ENCODE measurements around the gene ATF7IP.

ATF7IP gene

DNA sequence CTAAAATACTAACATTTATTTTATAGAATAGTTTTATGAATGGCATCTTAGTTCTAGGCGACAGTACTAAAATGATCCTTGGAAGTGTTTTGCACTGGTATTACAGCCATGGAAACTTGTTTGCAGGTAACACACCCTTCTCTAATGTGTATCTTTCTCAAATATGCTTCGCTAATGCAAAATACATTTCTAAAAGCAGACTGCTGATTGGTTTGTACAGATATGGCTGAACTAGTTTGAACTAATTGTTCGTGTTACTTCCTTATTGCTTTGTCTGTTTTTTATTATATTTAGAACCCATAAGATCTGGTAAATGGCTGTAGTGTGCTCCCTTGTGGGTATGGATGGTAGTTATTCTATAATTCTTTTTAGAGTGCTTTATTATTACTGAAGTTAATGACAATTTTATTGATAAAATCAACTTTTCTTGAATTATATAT lies 53.0 kb downstream of the ATF7IP start:
- DNase-seq, result peak; percentile 48

DNA sequence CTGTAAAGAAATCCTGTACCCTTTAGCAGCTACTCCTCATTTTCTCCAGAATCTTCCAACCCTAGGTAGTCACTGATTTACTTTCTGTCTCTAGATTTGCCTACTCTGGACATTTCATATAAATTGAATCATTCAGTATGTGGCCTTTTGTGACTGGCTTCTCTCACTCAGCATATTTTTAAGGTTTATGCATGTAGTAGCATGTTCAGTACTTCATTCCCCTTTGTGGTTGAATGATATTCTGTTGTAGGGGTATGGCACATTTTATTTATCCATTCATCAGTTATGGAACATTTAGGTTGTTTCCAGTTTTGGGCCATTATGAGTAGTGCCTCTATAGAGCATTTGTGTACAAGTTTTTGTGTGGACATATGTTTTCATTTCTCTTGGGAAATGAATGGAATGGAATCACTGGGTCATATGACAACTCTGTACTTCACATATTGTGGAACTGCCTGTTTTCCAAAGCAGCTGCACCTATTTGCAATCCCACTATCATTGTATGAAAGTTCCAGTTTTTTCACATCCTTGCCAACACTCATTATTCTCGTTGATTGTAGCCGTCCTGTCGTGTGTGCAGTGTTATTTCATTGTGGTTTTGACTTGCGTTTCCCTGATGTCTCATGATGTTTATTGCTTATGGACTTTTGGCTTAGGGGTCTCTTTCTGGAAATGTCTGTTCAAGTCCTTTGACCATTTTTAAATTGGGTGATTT lies 57.2 kb downstream of the ATF7IP start:
- no peak for DNase-seq

DNA sequence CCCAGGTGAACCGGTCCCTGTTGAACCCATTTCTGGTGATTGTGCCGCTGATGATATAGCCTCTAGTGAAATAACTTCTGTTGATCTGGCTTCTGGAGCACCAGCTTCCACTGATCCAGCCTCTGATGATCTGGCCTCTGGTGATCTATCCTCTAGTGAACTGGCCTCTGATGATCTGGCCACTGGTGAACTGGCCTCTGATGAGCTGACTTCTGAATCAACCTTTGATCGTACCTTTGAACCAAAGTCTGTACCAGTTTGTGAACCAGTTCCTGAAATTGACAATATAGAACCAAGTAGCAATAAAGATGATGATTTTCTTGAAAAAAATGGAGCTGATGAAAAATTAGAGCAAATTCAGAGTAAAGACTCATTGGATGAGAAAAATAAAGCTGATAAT lies 59.1 kb downstream of the ATF7IP start:
- no peak for DNase-seq

DNA sequence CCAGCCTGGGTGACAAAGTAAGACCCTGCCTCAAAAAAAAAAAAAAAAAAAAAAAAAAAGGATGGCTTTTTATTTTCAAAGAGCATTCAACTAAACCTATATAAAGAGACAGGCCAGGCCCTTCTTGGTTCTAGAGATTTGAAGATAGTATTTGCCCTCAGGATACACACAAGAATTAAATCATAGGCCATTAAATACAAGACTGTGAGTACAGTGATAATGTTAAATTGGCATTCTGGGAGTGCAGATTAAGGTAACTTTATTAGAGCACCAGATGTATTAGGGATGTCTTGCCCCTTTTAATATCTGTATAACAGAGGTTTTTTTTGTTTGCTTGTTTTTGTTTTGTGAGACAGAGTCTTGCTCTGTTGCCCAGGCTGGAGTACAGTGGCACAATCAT lies 61.3 kb downstream of the ATF7IP start:
- no peak for DNase-seq

DNA sequence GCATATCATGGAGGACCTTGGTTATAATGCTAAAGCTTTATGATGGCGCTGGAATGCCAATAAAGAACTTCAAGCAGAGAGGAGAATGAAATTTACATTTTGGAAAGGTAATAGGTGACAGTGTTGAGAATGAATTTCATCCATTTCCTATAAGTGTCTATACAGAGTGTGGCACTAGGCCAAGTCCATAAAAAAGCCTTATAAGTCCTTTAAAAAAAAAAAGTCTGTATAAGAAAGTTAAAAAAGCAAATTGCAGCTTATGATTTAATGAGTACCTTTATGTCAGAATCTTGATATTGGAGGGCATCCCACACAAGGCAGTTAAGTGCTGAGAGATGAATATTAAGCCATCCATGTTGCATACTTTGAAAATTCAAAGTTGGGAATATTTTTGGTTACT lies 62.4 kb downstream of the ATF7IP start:
- DNase-seq, result no peak

DNA sequence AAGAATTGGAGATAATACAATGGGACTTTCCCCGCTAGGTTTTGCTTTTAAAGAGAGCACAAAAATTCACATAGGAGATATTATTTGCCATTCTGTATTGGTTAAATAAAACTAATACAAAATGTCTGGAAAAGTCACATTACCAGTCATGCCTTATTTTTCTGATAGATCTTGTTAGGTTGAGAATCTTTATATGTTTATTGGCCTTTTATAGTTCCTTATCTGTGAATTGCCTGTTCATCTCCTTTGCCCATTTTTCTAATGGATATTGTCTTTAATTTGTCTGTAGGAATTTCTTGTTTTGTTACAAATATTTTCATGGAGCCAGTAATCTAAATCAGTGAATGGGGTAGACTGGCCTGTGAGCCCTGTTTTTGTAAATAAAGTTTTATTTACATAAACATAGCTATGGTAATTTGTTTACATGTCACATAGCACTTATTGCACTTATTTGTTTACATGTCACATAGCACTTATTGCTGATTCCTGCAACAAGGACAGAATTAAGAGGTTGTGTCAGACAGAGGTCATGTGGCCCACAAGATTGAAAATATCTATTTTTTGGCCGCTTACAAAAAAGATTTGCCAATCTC lies 65.0 kb downstream of the ATF7IP start:
- DNase-seq, result no peak

DNA sequence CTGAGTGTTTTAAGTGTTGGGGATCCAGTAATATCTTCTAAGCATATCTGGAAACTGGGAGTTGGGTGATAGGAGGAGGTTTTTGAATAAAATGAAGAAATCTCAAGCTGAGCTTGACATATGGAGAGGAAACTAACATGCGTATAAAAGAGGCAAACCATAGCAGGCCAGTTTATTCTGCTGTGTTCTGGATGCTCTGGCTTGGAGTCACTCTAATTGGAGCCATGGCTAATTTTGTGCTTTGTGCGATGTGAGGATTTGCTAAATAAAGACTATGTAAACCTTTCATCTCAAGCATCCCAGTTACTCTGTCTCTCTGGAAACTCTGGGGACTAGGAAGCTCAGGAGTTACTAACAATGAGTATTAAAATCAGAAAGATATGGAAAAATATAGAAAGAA lies 66.5 kb downstream of the ATF7IP start:
- no peak for DNase-seq

DNA sequence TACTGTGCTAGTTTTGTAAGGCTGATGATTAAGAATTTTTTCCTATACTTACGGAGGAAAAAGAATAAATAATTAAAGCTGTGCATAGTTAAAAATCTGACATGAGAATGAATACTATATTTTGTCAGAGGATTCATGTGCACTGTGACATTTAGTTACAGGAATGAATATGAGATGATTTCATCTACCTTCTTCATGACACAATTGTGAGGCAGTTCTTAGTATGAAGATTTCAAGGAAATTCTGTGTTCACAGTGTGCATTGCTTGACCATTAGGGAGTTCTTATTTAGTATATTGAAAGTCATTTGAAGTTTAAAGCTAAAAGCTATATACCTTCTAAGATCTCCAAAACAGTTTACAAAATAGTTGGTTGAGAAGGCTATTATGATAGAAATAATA lies 70.1 kb downstream of the ATF7IP start:
- no peak for DNase-seq

DNA sequence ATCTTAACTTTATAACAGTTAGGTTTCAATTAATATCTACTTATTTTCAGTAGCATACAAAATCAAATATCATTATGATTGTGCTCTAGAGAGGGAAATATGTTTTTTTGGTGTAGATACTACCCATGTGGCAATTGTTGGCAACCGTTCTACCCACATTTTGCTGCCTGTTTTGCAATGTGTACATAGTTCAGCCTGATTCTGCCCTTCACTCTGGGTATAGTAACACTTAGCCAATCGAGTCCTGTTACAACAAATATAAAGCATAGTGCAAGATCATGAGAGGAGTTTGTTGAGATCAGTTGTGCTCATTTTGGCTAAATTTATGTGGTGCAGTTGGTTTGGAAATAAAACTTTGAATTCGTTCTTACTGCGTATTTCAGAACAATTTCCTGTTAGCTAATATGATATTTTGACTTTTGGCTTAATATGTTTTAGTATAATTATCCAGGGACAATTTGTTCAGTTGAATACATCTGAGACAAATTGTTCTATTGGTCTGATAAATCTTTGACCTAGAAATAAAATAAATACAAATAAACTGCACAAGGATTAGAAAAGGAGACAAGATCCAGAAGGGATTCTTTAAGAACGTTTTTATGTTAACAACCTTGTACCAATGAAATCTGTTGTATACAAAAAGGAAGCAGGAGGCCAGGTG lies 76.9 kb downstream of the ATF7IP start:
- no peak for DNase-seq

DNA sequence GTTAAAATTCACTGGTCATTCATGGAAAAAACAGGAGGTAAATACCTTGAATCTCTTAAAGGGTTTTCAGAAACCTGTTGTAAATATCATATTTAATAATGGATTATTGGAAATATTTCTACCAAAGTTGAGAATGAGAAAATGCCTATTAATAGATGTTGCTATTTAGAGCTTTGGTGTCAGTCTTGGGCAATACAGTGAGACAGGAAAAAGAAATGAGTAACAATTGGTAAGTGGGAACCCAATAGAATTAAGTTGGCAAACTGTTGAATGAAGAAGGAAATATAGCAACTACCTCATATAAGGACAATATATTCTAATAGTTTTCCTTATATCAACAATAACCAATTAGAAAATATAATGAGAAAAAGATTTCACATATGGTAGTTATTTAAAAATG lies 78.0 kb downstream of the ATF7IP start:
- DNase-seq, result peak; percentile 21

DNA sequence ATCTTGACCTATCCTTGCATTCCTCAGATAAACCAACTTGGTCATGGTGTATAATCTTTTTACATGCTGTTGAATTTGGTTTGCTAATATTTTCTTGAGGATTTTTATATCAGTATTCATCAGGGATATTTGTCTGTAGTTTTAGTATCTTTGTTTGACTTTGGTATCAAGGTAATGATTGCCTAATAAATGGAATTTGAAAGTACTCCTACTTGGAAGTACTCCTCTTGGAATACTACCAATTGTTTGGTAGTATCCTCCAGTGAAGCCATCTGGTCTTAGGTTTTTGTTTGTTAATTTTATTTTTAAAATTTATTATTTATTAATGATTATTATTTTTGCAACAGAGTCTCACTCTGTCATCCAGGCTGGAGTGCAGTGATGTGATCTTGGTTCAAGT lies 85.0 kb downstream of the ATF7IP start:
- DNase-seq, result no peak

DNA sequence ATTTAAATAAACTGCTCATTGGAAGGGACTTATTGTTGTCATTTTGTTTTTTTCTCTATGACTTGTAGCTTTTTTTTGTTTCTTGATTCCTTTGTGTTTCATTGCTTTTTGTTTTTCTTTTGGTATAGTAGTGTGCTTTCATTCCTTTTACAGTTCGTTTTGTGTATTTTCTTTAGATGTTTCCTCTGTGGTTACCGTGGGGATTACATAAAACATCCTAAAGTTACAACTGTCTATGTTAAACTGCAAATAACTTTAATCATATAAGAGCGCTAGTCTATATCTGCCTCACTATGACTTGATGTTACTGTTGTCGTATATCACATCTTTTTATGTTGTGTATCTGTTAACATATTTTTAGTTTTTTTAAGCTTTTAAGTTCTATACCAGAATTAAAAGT lies 86.9 kb downstream of the ATF7IP start:
- no peak for DNase-seq

DNA sequence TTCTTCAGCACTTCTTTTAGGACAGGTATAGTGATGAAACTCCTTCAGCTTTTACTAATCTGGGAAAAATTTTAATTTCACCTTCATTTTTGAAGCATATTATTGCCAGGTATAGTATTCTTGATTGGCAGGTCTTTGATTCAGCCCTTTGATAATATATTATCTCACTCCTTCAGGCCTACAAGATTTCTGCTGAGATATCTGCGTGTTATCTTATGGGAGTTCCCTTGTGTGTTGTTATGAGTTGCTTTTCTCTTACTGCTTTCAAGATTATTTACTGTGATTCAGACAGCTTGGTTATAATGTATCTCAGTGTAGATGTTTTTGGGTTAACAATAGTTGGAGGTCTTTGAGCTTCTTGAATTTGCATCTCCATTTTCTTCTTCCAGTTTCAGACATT lies 87.4 kb downstream of the ATF7IP start:
- no peak for DNase-seq

DNA sequence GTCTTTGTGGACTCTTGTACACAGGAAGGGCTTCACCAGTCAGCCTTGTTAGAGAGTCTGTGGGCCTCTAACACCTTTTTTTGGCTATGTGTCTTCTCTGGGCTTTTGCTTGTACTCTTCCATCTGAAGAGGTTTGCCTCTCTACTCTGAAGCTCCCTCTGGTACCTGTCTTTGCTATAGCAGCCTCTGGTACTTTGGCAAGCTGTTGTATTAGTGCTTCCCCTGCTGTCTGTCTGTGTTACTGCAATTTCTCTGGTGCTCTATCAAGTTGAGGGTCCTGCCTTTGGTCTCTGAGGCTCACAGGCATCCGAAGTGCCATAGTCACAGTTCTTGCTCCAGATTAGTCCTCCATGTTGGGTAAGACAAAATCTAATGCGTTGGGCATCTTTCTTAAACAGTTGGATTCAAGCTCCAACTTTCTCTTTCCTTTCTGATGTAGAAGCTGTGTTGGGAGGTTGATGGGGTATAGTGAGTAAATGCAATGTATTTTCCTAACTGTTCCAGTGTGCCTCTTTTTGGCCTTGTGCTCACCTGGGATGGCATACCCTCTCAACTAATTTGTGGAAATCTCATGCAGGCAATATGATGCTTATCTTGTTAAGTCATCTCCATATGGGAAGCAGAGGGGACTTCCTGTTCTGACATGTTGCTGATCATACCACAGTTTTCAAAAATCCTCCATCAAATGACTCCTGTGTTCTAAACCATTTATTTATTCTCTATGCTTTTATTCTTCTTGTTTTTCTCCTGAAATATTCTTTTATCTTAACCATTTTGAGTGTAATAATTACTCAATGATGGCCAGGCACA lies 88.8 kb downstream of the ATF7IP start:
- DNase-seq, result peak; percentile 43

DNA sequence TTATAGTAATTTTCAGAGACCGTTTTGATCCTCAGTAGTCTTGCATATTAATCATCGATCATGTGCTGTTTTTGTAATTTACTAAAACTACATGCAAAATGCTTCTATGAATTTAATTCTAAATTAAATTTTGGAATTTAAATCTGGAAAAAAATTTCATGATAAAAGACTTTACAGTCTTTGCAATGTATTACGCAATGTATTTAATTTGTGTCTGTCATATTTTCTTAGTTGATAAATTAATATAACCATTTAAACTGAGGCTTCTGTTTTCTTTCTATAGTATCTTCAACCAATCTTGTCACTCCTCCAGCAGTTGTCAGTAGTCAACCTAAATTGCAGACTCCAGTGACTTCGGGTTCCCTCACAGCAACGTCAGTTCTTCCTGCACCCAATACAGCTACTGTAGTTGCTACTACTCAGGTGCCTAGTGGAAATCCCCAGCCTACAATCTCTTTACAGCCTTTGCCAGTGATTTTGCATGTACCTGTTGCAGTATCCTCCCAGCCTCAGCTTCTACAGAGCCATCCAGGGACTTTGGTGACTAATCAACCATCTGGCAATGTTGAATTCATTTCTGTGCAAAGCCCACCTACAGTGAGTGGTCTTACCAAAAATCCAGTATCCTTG lies 94.8 kb downstream of the ATF7IP start:
- DNase-seq, result no peak

DNA sequence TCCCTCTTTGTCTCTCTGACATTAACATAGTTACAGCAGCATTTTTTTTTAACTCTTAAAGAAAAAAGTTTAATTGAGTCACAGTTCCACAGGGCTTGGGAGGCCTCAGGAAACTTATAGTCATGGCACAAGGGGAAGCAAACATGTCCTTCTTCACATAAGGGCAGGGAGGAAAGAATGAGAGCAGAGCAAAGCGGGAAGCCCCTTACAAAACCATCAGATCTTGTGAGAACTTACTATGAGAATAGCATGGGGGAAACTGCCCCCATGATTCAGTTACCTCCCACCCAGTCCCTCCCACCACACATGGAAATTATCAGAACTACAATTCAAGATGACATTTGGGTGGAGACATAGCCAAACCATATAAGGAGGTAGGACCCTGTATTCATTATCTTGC lies 106.0 kb downstream of the ATF7IP start:
- DNase-seq, result no peak

DNA sequence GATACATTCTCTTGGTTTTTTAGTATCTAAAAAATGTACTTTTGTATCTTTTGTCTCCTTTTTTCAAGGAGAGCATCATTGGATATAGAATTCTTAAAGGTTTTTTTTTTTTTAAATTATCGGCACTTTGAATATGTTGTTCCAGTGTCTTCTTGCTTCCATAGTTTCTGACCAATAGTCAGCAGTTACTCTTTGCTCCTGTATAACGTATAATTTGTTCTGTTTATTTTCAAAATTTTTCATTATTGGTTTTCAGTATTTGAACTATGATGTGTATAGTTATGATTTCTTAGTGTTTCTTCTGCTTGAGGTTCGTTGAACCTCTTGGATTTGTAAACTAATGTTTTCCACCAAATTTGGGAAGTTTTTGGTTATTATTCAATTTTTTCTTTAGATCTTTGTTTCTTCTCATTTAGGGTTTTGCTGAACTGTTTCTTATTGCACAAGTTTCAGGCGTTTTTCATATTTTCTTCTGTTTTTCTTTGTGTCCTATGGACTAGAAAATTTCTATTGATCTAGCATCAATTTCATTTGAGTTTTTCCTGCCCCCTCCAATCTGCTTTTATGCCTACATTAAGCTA lies 108.3 kb downstream of the ATF7IP start:
- peak; percentile 7 for DNase-seq

DNA sequence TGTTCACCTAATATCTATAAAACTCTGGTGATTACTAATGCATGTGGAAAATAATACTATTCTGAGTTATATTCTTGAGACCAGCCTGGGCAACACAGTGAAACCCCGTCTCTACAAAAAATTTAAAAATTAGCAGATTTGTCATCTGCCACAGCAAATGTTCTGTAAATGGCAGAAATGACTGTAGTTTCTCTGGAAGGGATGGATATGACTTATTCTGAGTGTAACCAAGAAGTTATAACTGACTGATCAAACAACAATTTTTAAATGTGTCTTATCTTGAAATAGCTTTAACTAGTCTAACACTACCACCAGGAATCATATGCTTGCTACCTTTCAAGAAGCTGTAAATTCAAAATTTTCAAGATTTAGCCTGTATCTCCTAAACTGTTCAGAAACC lies 113.5 kb downstream of the ATF7IP start:
- DNase-seq, result no peak

DNA sequence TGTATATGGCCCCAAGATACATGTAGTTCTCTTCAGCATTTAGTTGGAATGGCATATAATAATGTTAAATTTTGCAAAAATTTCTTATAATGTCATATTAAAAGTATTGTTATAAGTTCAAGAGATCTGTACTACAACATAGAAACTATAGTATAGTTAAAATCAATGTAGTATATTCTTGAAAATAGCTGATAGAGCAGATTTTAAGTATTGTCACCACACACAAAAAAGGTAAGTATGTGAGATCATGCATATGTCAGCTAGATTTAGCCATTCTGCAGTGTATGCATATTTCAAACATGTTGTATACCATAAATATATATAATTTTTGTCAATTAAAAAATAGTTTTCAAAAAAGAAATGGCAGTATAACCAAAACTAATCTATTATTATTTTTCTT lies 115.7 kb downstream of the ATF7IP start:
- DNase-seq, result no peak

DNA sequence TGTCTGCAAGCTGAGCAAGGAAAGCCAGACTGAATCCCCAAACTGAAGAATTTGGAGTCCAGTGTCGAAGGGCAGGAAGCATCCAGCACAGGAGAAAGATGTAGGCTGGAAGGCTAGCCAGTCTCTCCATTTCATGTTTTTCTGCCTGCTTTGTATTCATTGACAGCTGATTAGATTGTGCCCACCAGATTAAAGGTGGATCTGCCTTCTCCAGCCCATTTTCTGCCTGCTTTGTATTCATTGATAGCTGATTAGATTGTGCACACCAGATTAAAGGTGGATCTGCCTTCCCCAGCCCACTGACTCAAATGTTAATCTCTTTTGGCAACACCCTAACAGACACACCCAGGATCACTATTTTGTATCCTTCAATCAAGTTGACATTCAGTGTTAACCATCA lies 116.9 kb downstream of the ATF7IP start:
- no peak for DNase-seq

DNA sequence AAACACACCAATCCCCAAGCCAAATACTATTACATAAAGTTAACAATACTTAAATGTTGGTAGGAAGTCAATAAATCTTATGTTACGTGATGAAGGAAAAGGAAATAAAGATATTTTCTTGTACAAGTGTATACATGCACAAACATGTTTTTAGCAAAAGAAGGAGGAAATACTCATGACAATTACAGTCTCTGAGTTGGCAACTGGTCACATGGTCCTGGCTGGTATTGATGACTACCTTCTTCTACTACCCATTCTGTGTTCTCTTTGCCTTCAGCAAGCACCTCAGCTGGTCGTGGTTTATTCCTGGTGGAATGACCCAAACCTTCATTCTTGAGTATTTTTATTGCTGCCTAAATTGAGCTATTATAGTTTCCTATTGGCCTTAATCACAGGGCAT lies 117.4 kb downstream of the ATF7IP start:
- no peak for DNase-seq

DNA sequence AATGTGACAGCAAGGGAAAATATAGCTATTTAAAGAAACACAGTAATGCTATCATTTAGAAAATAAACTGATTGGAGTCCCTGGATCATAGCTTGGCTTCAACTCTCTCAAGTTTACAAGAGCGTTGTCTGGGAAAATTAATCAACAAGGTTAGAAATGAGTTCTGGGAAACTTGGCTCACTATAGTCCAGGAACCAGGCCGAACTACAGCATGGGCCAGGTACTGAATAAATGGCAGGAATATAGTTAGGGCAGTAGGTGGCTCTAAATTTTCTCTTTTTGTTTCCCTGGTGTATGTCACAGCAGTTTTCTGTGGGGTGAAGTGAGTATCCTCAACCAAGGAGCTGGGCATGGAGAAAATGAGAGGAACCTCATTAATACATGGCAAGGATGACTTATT lies 129.8 kb downstream of the ATF7IP start:
- no peak for DNase-seq
